ENCODE results near the gene STXBP2. TPM values are rescaled to one million over a fixed set of nuclear protein-coding genes. Genes with fewer than 3 reads are reported as not detected.

Gene STXBP2
- total RNA-seq, 1 donor from 2014 or later = 97.7 TPM

DNA sequence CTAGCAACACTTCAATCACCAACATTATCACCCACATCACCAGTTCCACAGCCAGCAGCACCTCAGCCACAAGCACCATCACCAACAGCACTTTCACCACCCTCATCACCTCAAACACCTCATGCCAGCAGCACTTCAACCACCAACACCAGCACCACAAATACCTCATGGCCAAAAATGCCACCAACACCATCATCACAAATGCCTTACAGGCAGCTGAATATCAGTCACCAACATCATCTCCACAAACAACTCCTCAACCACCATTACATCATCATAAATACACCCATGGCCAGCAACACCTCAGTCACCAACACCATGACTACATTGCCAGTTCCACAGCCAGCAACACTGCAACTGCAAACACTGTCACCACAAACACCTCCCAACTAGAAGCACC, 54.6 kb downstream of the STXBP2 start:
- Mint-ChIP-seq H3K4me3 (no peak overlapping the region), H3K9me3 (no peaks in the 10 kb centered on the region), H3K36me3 (no peaks in the 10 kb centered on the region), H3K4me1 (no peaks in the 10 kb centered on the region), H3K27me3 (ENCODE audit: low read depth) (peaks cover 4% of the 10 kb centered on the region), H3K27ac (no peak overlapping the region)
- no peak for DNase-seq (ENCODE audit: low spot score in 2 of 2, unreplicated experiment in 2 of 2)
- TF ChIP-seq, protein P1, sequence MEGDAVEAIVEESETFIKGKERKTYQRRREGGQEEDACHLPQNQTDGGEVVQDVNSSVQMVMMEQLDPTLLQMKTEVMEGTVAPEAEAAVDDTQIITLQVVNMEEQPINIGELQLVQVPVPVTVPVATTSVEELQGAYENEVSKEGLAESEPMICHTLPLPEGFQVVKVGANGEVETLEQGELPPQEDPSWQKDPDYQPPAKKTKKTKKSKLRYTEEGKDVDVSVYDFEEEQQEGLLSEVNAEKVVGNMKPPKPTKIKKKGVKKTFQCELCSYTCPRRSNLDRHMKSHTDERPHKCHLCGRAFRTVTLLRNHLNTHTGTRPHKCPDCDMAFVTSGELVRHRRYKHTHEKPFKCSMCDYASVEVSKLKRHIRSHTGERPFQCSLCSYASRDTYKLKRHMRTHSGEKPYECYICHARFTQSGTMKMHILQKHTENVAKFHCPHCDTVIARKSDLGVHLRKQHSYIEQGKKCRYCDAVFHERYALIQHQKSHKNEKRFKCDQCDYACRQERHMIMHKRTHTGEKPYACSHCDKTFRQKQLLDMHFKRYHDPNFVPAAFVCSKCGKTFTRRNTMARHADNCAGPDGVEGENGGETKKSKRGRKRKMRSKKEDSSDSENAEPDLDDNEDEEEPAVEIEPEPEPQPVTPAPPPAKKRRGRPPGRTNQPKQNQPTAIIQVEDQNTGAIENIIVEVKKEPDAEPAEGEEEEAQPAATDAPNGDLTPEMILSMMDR (IDR thresholded peaks at IDR 0.05; ENCODE audit: unreplicated experiment) = no peak

DNA sequence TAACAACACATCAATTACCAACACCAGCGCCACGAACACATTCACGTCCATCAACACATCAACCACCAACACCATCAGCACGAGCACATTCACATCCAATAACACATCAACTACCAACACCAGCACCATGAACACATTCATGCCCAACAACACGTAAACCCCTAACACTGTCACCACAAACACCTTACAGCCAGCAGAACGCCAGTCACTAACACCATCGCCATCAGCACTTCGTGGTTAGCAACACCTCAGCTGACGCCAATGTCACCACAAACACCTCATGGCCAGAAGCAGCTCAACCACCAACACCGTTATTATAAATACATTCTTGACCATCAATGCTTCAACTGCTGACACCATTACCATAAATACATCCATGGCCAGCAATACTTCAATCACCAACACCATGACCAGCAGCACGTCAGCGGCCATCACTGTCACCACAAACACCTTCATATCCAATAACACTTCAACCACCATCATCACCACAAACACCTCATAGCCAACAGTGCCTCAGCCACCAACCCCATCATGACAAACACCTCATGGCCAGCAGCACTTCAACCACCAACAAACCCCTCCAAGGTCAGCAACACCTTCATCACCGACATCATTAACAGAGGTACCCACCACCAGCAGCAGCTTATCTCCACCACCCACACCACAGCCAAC, 55.6 kb downstream of the STXBP2 start:
- no peaks in the 10 kb centered on the region for H3K36me3 Mint-ChIP-seq
- H3K27me3 Mint-ChIP-seq (ENCODE audit: low read depth) = peaks cover 13% of the 10 kb centered on the region
- H3K4me1 Mint-ChIP-seq = no peaks in the 10 kb centered on the region
- H3K27ac Mint-ChIP-seq = no peak overlapping the region
- TF ChIP-seq, protein P1 (IDR thresholded peaks at IDR 0.05; ENCODE audit: unreplicated experiment) = no peak
- no peak overlapping the region for H3K4me3 Mint-ChIP-seq
- no peak for DNase-seq (ENCODE audit: low spot score in 2 of 2, unreplicated experiment in 2 of 2)
- H3K9me3 Mint-ChIP-seq = no peaks in the 10 kb centered on the region

DNA sequence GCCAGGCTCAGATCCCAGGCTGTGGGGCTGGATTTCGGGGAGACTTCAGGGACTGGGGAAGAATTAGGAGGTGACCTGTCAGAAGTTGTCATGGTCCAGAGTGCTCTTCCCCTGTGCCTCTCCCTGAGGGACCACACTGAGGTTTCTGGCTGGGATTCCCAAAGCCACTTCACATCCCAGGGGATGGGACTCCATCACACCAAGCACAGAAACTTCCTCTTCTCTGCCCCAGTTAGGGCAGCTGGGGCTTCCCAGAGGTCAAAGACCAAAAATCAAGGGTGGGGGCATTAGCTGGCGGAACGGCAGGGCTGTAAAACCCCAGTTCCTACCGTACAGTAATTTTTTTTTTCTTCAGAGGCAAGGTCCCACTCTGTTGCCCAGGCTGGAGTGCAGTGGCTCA, 57.6 kb downstream of the STXBP2 start:
- Mint-ChIP-seq H3K27ac (no peak overlapping the region), H3K36me3 (no peaks in the 10 kb centered on the region), H3K4me1 (no peaks in the 10 kb centered on the region), H3K27me3 (ENCODE audit: low read depth) (peaks cover 32% of the 10 kb centered on the region), H3K9me3 (no peaks in the 10 kb centered on the region), H3K4me3 (no peak overlapping the region)
- TF ChIP-seq, protein P1 (IDR thresholded peaks at IDR 0.05; ENCODE audit: unreplicated experiment) = no peak
- DNase-seq (ENCODE audit: low spot score in 2 of 2, unreplicated experiment in 2 of 2) = no peak

Small RNA genes within 50 kb of the gene (microRNA-seq; reads per million reads assigned to microRNA genes)
- 1.8 reads per million for gene MIR6792

Other genes starting within 250 kb of the STXBP2 start
- 6.5 to 7.3 TPM (median 7.0 TPM) in 3 replicates for gene PEX11G, start 148.1 kb upstream of the STXBP2 start, total RNA-seq
- gene ZNF358, start 121.0 kb upstream of the STXBP2 start, total RNA-seq = 67.5 to 68.3 TPM (median 67.9 TPM) in 3 replicates
- 20.5 to 21.0 TPM (median 20.7 TPM) in 3 replicates for gene MCOLN1, start 114.5 kb upstream of the STXBP2 start, total RNA-seq
- 100 to 117 TPM (median 112 TPM) in 3 replicates for gene PNPLA6, start 101.4 kb upstream of the STXBP2 start, total RNA-seq
- 26.1 to 28.2 TPM (median 26.5 TPM) in 3 replicates for gene CAMSAP3, start 41.2 kb upstream of the STXBP2 start, total RNA-seq
- 43.9 to 46.6 TPM (median 44.6 TPM) in 3 replicates for gene XAB2, start 7.6 kb upstream of the STXBP2 start, total RNA-seq
- 139 to 152 TPM (median 149 TPM) in 3 replicates for gene PET100, start 7.3 kb upstream of the STXBP2 start, total RNA-seq
- gene PCP2, start 3.4 kb upstream of the STXBP2 start, total RNA-seq = 1.5 to 2.5 TPM (median 1.7 TPM) in 3 replicates
- not detected in 3 replicates for gene RETN, start 31.9 kb downstream of the STXBP2 start, total RNA-seq
- not detected in 3 replicates for gene MCEMP1, start 40.0 kb downstream of the STXBP2 start, total RNA-seq
- gene TRAPPC5, start 43.7 kb downstream of the STXBP2 start, total RNA-seq = 83.9 to 93.7 TPM (median 85.2 TPM) in 3 replicates
- not detected in 3 replicates for gene FCER2, start 65.0 kb downstream of the STXBP2 start, total RNA-seq
- gene CLEC4G, start 95.0 kb downstream of the STXBP2 start, total RNA-seq = not detected in 3 replicates
- gene CD209, start 110.4 kb downstream of the STXBP2 start, total RNA-seq = not detected in 3 replicates
- 1.2 to 2.1 TPM (median 1.5 TPM) in 3 replicates for gene CLEC4M, start 126.1 kb downstream of the STXBP2 start, total RNA-seq
- 18.5 to 21.7 TPM (median 19.5 TPM) in 3 replicates for gene EVI5L, start 193.1 kb downstream of the STXBP2 start, total RNA-seq
- gene PRR36, start 237.3 kb downstream of the STXBP2 start, total RNA-seq = 23.4 to 25.1 TPM (median 24.0 TPM) in 3 replicates